ENCODE measurements around the gene CBLIF. TPM values are rescaled to one million over a fixed set of nuclear protein-coding genes. Genes with fewer than 3 reads are reported as not detected.

Gene CBLIF
- total and polyA plus RNA-seq, 4 donors: not detected

DNA sequence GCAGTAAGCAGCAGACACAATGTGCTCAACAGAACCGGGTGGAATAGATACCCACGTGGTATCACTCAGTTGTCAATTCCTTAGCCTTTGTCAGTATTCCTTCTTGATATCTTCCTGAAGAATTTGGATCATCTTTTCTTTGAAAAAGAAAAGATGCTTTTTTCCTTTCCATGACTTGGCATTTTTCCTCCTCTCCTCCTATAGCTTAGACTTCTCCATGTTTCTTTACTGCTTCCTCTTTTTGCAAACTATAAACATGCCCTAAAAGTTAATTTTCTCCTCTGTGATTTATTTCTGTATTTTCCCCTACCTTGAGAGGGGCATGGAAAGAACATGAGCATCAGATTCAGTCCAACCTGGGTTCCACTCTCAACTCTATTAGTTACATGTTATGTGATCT, 11.7 kb downstream of the CBLIF start:
- Histone ChIP-seq H3K27ac (ENCODE audit: low read depth in 1 of 2, low read length in 2 of 2) (no peak overlapping the region), H3K27me3 (ENCODE audit: control insufficient read depth in 4 of 4, insufficient read depth in 4 of 4, low read length in 3 of 4) (no peaks in the 10 kb centered on the region), H3K9me3 (ENCODE audit: control insufficient read depth in 4 of 4, low read length in 3 of 4) (no peaks in the 10 kb centered on the region), H3K4me1 (ENCODE audit: control insufficient read depth in 4 of 4, insufficient read depth in 4 of 4, low read length in 3 of 4) (no peaks in the 10 kb centered on the region), H3K9ac (ENCODE audit: low read depth in 1 of 2, low read length in 2 of 2) (no peak overlapping the region), H3K36me3 (ENCODE audit: control insufficient read depth in 4 of 4, insufficient read depth in 3 of 4, low read depth in 1 of 4, low read length in 3 of 4) (no peaks in the 10 kb centered on the region), H3K4me3 (ENCODE audit: low read depth in 1 of 3, low read length in 3 of 3) (no peak overlapping the region)
- TF ChIP-seq YY1 (IDR thresholded peaks at IDR 0.05) (no peak), REST (IDR thresholded peaks at IDR 0.05) (no peak), FOXA1 (IDR thresholded peaks at IDR 0.05) (no peak), GABPA (IDR thresholded peaks at IDR 0.05 in 1 of 2, conservative IDR thresholded peaks at IDR 0.05 in 1 of 2) (no peak), TAF1 (conservative IDR thresholded peaks at IDR 0.05) (no peak), RXRA (IDR thresholded peaks at IDR 0.05) (no peak)
- TF ChIP-seq, protein P1, sequence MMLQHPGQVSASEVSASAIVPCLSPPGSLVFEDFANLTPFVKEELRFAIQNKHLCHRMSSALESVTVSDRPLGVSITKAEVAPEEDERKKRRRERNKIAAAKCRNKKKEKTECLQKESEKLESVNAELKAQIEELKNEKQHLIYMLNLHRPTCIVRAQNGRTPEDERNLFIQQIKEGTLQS (IDR thresholded peaks at IDR 0.05): no peak
- WGBS: 78% methylated on average over 2 of the region's 2 CpGs
- DNase-seq (ENCODE audit: low spot score): no peak

- TF ChIP-seq HNF4G (IDR thresholded peaks at IDR 0.05) (no peak), NR2F2 (IDR thresholded peaks at IDR 0.05) (no peak), FOXA2 (IDR thresholded peaks at IDR 0.05) (no peak), CTCF (IDR thresholded peaks at IDR 0.05; ENCODE audit: low read depth, low read length, missing input control) (no peak), SP1 (IDR thresholded peaks at IDR 0.05) (no peak), HNF4A (conservative IDR thresholded peaks at IDR 0.05) (no peak), TAF1 (conservative IDR thresholded peaks at IDR 0.05) (no peak), YY1 (IDR thresholded peaks at IDR 0.05) (no peak), RXRA (IDR thresholded peaks at IDR 0.05) (no peak), FOXA1 (IDR thresholded peaks at IDR 0.05) (no peak), EGR1 (IDR thresholded peaks at IDR 0.05; ENCODE audit: low read depth in 2 of 2) (no peak), REST (IDR thresholded peaks at IDR 0.05) (no peak)
- TF ChIP-seq, protein P2, sequence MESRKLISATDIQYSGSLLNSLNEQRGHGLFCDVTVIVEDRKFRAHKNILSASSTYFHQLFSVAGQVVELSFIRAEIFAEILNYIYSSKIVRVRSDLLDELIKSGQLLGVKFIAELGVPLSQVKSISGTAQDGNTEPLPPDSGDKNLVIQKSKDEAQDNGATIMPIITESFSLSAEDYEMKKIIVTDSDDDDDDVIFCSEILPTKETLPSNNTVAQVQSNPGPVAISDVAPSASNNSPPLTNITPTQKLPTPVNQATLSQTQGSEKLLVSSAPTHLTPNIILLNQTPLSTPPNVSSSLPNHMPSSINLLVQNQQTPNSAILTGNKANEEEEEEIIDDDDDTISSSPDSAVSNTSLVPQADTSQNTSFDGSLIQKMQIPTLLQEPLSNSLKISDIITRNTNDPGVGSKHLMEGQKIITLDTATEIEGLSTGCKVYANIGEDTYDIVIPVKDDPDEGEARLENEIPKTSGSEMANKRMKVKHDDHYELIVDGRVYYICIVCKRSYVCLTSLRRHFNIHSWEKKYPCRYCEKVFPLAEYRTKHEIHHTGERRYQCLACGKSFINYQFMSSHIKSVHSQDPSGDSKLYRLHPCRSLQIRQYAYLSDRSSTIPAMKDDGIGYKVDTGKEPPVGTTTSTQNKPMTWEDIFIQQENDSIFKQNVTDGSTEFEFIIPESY (IDR thresholded peaks at IDR 0.05): no peak
- WGBS: 83% methylated on average over 3 of the region's 3 CpGs
- Histone ChIP-seq H3K9ac (ENCODE audit: low read depth in 1 of 2, low read length in 2 of 2) (no peak overlapping the region), H3K4me1 (ENCODE audit: control insufficient read depth in 4 of 4, insufficient read depth in 4 of 4, low read length in 3 of 4) (no peaks in the 10 kb centered on the region), H3K27me3 (ENCODE audit: control insufficient read depth in 4 of 4, insufficient read depth in 4 of 4, low read length in 3 of 4) (no peaks in the 10 kb centered on the region), H3K9me3 (ENCODE audit: control insufficient read depth in 4 of 4, low read length in 3 of 4) (no peaks in the 10 kb centered on the region), H3K4me3 (ENCODE audit: low read depth in 1 of 3, low read length in 3 of 3) (no peak overlapping the region), H3K27ac (ENCODE audit: low read depth in 1 of 2, low read length in 2 of 2) (no peak overlapping the region), H3K36me3 (ENCODE audit: control insufficient read depth in 4 of 4, insufficient read depth in 3 of 4, low read depth in 1 of 4, low read length in 3 of 4) (no peaks in the 10 kb centered on the region)
- no peak for DNase-seq (ENCODE audit: low spot score)
Observed at GRCh38 chr11:59829358-59829757, 15.9 kb downstream of the CBLIF start.
